ENCODE measurements around the gene DDX59. TPM values are rescaled to one million over a fixed set of nuclear protein-coding genes. Genes with fewer than 3 reads are reported as not detected.

DDX59 gene
- total and polyA plus RNA-seq, 10 of the 15 experiments (the other 5 are each of a cell fraction or from before 2014, with no cell fraction given): 17.3 to 42.1 (median 23.6) TPM

DNA sequence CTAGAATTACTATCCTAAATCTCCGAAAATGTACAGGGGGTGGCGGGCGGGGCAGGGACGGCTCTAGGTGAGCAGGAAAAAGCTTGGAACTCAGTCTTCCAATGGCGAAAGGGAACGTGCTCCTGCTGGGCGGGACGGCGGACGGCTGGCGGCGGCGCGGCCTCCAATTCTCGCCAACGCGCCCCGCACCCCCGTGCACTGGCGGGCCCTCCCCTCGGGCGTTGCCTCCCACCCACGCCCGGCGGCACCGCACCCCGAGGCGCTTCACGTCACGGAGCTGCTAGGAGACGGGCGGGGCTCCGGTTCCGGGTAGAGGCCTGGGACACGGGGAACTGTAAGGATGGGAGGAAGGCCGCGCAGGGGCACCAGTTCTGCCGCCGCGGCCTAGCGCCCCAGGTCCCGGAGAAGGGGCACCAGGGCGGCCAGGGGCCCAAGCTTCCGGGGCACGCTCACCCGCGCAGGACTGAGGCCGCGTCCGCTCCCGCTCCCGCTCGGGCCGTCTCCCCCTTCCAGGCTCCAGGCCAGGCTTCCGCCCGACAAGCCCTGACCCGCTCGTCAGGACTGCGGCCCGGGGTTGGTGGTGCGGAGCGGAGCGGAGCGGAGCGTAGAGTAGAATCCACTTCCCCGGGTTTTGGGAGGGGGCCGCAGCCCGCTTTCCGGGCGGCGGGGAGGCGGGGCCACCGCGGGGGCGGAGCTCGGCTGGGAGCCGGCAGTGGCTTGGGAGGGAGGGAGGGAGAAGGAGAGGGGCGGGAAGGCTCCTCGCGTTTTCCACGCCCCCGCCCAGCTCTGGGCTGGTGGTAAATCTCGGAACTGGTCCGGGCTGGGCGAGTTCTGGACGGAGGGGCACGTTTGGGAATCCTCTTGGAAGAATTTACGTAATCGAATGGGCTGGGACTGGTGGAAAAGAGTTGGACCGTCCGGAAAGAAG lies at the start of gene DDX59 (continued):
- TF ChIP-seq BCLAF1 (IDR thresholded peaks at IDR 0.05) (no peak), CREB1 (IDR thresholded peaks at IDR 0.05; ENCODE audit: low read depth) (peak; percentile 85), HDAC6 (IDR thresholded peaks at IDR 0.05; ENCODE audit: unreplicated experiment) (peak; percentile 53), CHD1 (IDR thresholded peaks at IDR 0.05; ENCODE audit: low read depth, low read length) (no peak), ZSCAN29 (IDR thresholded peaks at IDR 0.05) (peak; percentile 65; the same call in 1 of the 2 replicates), SREBF2 (IDR thresholded peaks at IDR 0.05; ENCODE audit: low read length) (0 out of 2 replicates have a peak, but pooled peaks have one; percentile 13), BACH1 (IDR thresholded peaks at IDR 0.05; ENCODE audit: borderline replicate concordance) (peak; percentile 87), MTA2 (IDR thresholded peaks at IDR 0.05; ENCODE audit: low read depth) (peak; percentile 47; the same call in 1 of the 2 replicates), DPF2 (IDR thresholded peaks at IDR 0.05) (peak; percentile 88), EP300 (IDR thresholded peaks at IDR 0.05; ENCODE audit: borderline replicate concordance in 1 of 2, control insufficient read depth in 1 of 2, low read depth in 2 of 2, low read length in 2 of 2) (no peak), IKZF2 (IDR thresholded peaks at IDR 0.05) (peak; percentile 72 to 76), ZBED1 (IDR thresholded peaks at IDR 0.05; ENCODE audit: borderline replicate concordance) (no peak; the same call in 1 of the 2 replicates), CEBPB (IDR thresholded peaks at IDR 0.05; ENCODE audit: borderline replicate concordance in 1 of 2, low read depth in 2 of 2, low read length in 2 of 2) (no peak), RAD21 (IDR thresholded peaks at IDR 0.05; ENCODE audit: insufficient read depth, low read depth, low read length) (no peak), NKRF (conservative IDR thresholded peaks at IDR 0.05) (peak; percentile 67)
- TF ChIP-seq, protein P1, sequence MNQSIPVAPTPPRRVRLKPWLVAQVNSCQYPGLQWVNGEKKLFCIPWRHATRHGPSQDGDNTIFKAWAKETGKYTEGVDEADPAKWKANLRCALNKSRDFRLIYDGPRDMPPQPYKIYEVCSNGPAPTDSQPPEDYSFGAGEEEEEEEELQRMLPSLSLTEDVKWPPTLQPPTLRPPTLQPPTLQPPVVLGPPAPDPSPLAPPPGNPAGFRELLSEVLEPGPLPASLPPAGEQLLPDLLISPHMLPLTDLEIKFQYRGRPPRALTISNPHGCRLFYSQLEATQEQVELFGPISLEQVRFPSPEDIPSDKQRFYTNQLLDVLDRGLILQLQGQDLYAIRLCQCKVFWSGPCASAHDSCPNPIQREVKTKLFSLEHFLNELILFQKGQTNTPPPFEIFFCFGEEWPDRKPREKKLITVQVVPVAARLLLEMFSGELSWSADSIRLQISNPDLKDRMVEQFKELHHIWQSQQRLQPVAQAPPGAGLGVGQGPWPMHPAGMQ (IDR thresholded peaks at IDR 0.05; ENCODE audit: borderline replicate concordance): no peak
- TF ChIP-seq, protein P2, sequence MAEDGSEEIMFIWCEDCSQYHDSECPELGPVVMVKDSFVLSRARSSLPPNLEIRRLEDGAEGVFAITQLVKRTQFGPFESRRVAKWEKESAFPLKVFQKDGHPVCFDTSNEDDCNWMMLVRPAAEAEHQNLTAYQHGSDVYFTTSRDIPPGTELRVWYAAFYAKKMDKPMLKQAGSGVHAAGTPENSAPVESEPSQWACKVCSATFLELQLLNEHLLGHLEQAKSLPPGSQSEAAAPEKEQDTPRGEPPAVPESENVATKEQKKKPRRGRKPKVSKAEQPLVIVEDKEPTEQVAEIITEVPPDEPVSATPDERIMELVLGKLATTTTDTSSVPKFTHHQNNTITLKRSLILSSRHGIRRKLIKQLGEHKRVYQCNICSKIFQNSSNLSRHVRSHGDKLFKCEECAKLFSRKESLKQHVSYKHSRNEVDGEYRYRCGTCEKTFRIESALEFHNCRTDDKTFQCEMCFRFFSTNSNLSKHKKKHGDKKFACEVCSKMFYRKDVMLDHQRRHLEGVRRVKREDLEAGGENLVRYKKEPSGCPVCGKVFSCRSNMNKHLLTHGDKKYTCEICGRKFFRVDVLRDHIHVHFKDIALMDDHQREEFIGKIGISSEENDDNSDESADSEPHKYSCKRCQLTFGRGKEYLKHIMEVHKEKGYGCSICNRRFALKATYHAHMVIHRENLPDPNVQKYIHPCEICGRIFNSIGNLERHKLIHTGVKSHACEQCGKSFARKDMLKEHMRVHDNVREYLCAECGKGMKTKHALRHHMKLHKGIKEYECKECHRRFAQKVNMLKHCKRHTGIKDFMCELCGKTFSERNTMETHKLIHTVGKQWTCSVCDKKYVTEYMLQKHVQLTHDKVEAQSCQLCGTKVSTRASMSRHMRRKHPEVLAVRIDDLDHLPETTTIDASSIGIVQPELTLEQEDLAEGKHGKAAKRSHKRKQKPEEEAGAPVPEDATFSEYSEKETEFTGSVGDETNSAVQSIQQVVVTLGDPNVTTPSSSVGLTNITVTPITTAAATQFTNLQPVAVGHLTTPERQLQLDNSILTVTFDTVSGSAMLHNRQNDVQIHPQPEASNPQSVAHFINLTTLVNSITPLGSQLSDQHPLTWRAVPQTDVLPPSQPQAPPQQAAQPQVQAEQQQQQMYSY (CRISPR knock-in tag; IDR thresholded peaks at IDR 0.05): no peak

Measured in GM12878 (cell line).